SU-DHL-6 (cell line): ENCODE data around the gene PLD1.

Experiments used
- H2AFZ ChIP-seq: fragments of 200-600 bp; sonication (generic); 2 replicates; pipeline ENCODE4 v1.6.1; 2014; ENCODE audit warnings: low read depth, mild to moderate bottlenecking, moderate library complexity, mixed read lengths, antibody characterized with exemption, low read length; ENCODE audit not compliant: severe bottlenecking
- H3F3A ChIP-seq: fragments of 200-600 bp; shearing (Covaris generic); 2 replicates; pipeline ENCODE4 v1.6.0; 2016; ENCODE audit warnings: antibody characterized with exemption, mild to moderate bottlenecking; ENCODE audit not compliant: insufficient read depth
- H3K27ac ChIP-seq: fragments of 200-600 bp; sonication (generic); 2 replicates; pipeline ENCODE4 v1.5.1; 2016; ENCODE audit warnings: low read depth, mild to moderate bottlenecking, low read length, moderate library complexity, mixed read lengths
- H3K27me3 ChIP-seq: fragments of 200-600 bp; sonication (generic), shearing (Covaris generic); 2 replicates; pipeline ENCODE4 v1.6.0; 2014; ENCODE audit warnings: mild to moderate bottlenecking, low read length
- H3K36me3 ChIP-seq: fragments of 200-600 bp; sonication (generic); 2 replicates; pipeline ENCODE4 v1.6.1; 2014; ENCODE audit warnings: mild to moderate bottlenecking, low read length, mixed read lengths
- H3K4me2 ChIP-seq: fragments of 300-600, 200-600 bp; shearing (Covaris generic), sonication (generic); 2 replicates; pipeline ENCODE4 v1.6.0; 2014; ENCODE audit warnings: low read length, low read depth, mild to moderate bottlenecking; ENCODE audit not compliant: poor library complexity, severe bottlenecking
- H3K4me3 ChIP-seq: fragments of 200-600 bp; sonication (generic); 2 replicates; pipeline ENCODE4 v1.5.1; 2014; ENCODE audit warnings: antibody characterized with exemption, low read length, mild to moderate bottlenecking, mixed read lengths; ENCODE audit not compliant: insufficient read depth, poor library complexity, severe bottlenecking
- H3K79me2 ChIP-seq: fragments of 200-600 bp; sonication (generic); 2 replicates; pipeline ENCODE4 v1.6.1; 2014; ENCODE audit warnings: mild to moderate bottlenecking, low read length, moderate library complexity; ENCODE audit not compliant: insufficient read depth
- H3K9ac ChIP-seq: fragments of 200-600 bp; sonication (generic); 2 replicates; pipeline ENCODE4 v1.7.0; 2014; ENCODE audit warnings: mild to moderate bottlenecking, low read length
- H3K9me2 ChIP-seq: fragments of 200-600 bp; sonication (generic); replicated peaks from 2 replicates; pipeline ENCODE4 v1.6.1; 2014; ENCODE audit warnings: low read length; ENCODE audit not compliant: insufficient read depth
- H3K9me3 ChIP-seq: fragments of 200-600 bp; sonication (generic); 2 replicates; pipeline ENCODE4 v1.6.1; 2014; ENCODE audit warnings: low read length, mixed read lengths; ENCODE audit not compliant: insufficient read depth
- H4K20me1 ChIP-seq: fragments of 200-600 bp; sonication (generic); 2 replicates; pipeline ENCODE4 v1.6.1; 2014; ENCODE audit warnings: low read depth, mild to moderate bottlenecking, antibody characterized with exemption, low read length, moderate library complexity, mixed read lengths
- EZH2phosphoT487 ChIP-seq: fragments of 200-600 bp; sonication (generic), shearing (Covaris generic); conservative IDR thresholded peaks from 2 replicates; pipeline ENCODE4 v1.6.1; 2018; ENCODE audit warnings: mild to moderate bottlenecking, antibody characterized with exemption, low read length, moderate library complexity, mixed read lengths
- TF ChIP-seq, protein P1 (sequence below): fragments of 200-600 bp; sonication (generic); IDR thresholded peaks from one replicate; pipeline ENCODE4 v1.5.1; 2017; ENCODE audit warnings: antibody characterized with exemption, mild to moderate bottlenecking, low read length, moderate library complexity; ENCODE audit not compliant: insufficient read depth, poor library complexity, severe bottlenecking

Gene PLD1

DNA sequence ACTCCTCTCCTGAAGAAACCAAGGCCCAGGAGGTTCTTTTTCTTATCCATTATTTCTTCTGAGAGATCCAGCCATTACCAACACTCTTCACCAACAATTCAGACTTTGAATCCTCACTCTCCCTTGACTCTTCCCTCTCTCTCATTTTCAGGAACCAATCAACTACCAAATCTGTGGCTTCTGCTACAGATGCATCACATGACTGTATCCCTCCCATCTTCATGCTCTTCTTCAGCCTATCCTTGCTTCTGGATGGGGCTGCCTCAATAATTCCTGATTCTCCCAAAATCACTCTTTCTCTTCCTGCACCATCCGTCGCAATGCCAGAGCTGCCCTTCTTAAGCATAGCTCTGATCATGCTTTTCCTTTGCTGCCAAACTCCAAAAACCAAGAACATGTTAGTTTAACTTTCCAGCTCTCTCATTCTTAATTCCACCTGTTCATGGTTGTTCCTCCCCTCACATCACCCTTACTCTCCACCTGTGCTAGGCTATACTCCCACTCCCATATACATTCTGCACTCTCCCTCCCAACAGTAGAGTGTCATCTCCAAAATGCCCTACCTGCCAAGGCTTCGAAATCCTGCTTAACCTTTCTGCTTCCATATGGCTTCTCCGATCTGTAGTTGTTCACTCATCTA lies 13.5 kb downstream of the PLD1 start:
- no peaks in the 10 kb centered on the region for H3K9me2 ChIP-seq
- no peak overlapping the region for H3K4me2 ChIP-seq
- no peak overlapping the region for H3K27ac ChIP-seq
- H2AFZ ChIP-seq = no peak overlapping the region
- no peak overlapping the region for H3K4me3 ChIP-seq
- no peaks in the 10 kb centered on the region for H3K79me2 ChIP-seq
- no peaks in the 10 kb centered on the region for H3F3A ChIP-seq
- H4K20me1 ChIP-seq = no peaks in the 10 kb centered on the region
- no peaks in the 10 kb centered on the region for H3K9me3 ChIP-seq
- H3K9ac ChIP-seq = no peak overlapping the region
- no peaks in the 10 kb centered on the region for H3K36me3 ChIP-seq
- H3K27me3 ChIP-seq = no peaks in the 10 kb centered on the region
- TF ChIP-seq, protein P1, sequence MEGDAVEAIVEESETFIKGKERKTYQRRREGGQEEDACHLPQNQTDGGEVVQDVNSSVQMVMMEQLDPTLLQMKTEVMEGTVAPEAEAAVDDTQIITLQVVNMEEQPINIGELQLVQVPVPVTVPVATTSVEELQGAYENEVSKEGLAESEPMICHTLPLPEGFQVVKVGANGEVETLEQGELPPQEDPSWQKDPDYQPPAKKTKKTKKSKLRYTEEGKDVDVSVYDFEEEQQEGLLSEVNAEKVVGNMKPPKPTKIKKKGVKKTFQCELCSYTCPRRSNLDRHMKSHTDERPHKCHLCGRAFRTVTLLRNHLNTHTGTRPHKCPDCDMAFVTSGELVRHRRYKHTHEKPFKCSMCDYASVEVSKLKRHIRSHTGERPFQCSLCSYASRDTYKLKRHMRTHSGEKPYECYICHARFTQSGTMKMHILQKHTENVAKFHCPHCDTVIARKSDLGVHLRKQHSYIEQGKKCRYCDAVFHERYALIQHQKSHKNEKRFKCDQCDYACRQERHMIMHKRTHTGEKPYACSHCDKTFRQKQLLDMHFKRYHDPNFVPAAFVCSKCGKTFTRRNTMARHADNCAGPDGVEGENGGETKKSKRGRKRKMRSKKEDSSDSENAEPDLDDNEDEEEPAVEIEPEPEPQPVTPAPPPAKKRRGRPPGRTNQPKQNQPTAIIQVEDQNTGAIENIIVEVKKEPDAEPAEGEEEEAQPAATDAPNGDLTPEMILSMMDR = no peak
- TF ChIP-seq EZH2phosphoT487 = no peak

DNA sequence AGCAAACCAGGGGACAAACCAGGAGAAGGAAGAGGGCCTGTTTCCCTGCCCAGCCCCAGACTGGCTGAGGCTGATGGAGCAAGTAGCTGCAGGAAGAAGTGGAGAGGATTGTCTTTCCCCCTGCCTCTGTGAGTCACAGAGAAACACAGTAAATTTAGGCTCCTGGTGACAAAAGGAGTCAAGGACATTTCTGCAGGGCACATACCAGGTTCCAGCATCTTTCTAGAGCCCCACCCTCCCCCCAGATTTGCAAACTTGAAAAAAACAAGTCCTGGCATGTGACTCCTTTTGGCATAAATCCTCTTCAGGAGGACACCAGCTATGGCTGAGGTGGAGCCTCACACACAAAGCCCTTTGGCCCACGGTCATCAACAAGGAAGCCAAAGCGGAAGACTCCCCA lies 17.8 kb downstream of the PLD1 start:
- Histone ChIP-seq H3K36me3 (no peaks in the 10 kb centered on the region), H3K79me2 (no peaks in the 10 kb centered on the region), H3K27ac (no peak overlapping the region), H4K20me1 (no peaks in the 10 kb centered on the region), H3K4me3 (no peak overlapping the region), H3K27me3 (no peaks in the 10 kb centered on the region), H2AFZ (no peak overlapping the region), H3K9me3 (no peaks in the 10 kb centered on the region), H3K4me2 (no peak overlapping the region), H3K9ac (no peak overlapping the region), H3K9me2 (no peaks in the 10 kb centered on the region), H3F3A (no peaks in the 10 kb centered on the region)
- TF ChIP-seq, protein P1 = no peak
- no peak for TF ChIP-seq EZH2phosphoT487

GRCh38 chr3:171791692-171792076 lies 18.6 kb downstream of the PLD1 start:
- no peak overlapping the region for H3K4me3 ChIP-seq
- H3K9me2 ChIP-seq = no peaks in the 10 kb centered on the region
- H4K20me1 ChIP-seq = no peaks in the 10 kb centered on the region
- no peaks in the 10 kb centered on the region for H3K36me3 ChIP-seq
- H3K79me2 ChIP-seq = no peaks in the 10 kb centered on the region
- H3K27me3 ChIP-seq = no peaks in the 10 kb centered on the region; the same call in 1 of the 2 replicates
- H3K9me3 ChIP-seq = no peaks in the 10 kb centered on the region
- H3K4me2 ChIP-seq = no peak overlapping the region
- no peak overlapping the region for H3K9ac ChIP-seq
- H3F3A ChIP-seq = no peaks in the 10 kb centered on the region
- H3K27ac ChIP-seq = no peak overlapping the region
- H2AFZ ChIP-seq = no peak overlapping the region
- TF ChIP-seq, protein P1 = no peak
- no peak for TF ChIP-seq EZH2phosphoT487
